Neuronal stem cell (in vitro differentiated cells): ENCODE measurements around the gene LAPTM4A.
A peak's percentile ranks its signal among the peaks of the same experiment; 100 is the strongest.

Source experiments
- DNase-seq: peaks from one replicate; pipeline ENCODE4 v3.0.0-alpha.2; 2013; ENCODE audit warnings: low spot score
- H2AFZ ChIP-seq: one replicate; pipeline ENCODE4 v1.6.1; 2013; ENCODE audit warnings: mild to moderate bottlenecking, low read length, inconsistent platforms
- H2AK5ac ChIP-seq: 2 replicates; pipeline ENCODE4 v1.6.1; 2013; ENCODE audit warnings: low read depth, mild to moderate bottlenecking, inconsistent platforms, low read length, moderate library complexity, mixed read lengths
- H2BK120ac ChIP-seq: 2 replicates; pipeline ENCODE4 v1.6.1; 2013; ENCODE audit warnings: low read depth, mild to moderate bottlenecking, inconsistent platforms, low read length, moderate library complexity, mixed read lengths
- H2BK12ac ChIP-seq: one replicate; pipeline ENCODE4 v1.6.1; 2013; ENCODE audit warnings: low read length, inconsistent platforms
- H2BK15ac ChIP-seq: 2 replicates; pipeline ENCODE4 v1.6.1; 2013; ENCODE audit warnings: mild to moderate bottlenecking, low read length, inconsistent platforms, mixed read lengths
- H2BK5ac ChIP-seq: one replicate; pipeline ENCODE4 v1.6.1; 2013; ENCODE audit warnings: inconsistent platforms, mild to moderate bottlenecking, low read length, moderate library complexity
- H3K14ac ChIP-seq: one replicate; pipeline ENCODE4 v1.6.1; 2013; ENCODE audit warnings: low read length, inconsistent platforms
- H3K18ac ChIP-seq: 2 replicates; pipeline ENCODE4 v1.6.1; 2013; ENCODE audit warnings: low read length, inconsistent platforms
- H3K23ac ChIP-seq: 2 replicates; pipeline ENCODE4 v1.6.1; 2013; ENCODE audit warnings: low read depth, mild to moderate bottlenecking, mixed read lengths, low read length, inconsistent platforms; ENCODE audit not compliant: poor library complexity
- H3K27ac ChIP-seq: replicated peaks from 3 replicates; pipeline ENCODE4 v1.5.1; 2013; ENCODE audit warnings: low read length, inconsistent platforms
- H3K27me3 ChIP-seq, 3 experiments: 2 replicates each; pipeline ENCODE4 v1.6.1; 2013; ENCODE audit warnings: low read length in 3 of 3, mild to moderate bottlenecking in 2 of 3, inconsistent platforms in 1 of 3, low read depth in 1 of 3, mixed read lengths in 1 of 3, moderate library complexity in 1 of 3; ENCODE audit not compliant: control insufficient read depth in 3 of 3, insufficient read depth in 3 of 3
- H3K36me3 ChIP-seq, 2 donors: replicated peaks in 1 of 2; 2 replicates each; pipeline ENCODE4 v1.6.1; 2013; ENCODE audit warnings: low read length in 2 of 2; ENCODE audit not compliant: control insufficient read depth in 2 of 2, insufficient read depth in 2 of 2
- H3K4ac ChIP-seq: 2 replicates; pipeline ENCODE4 v1.6.1; 2013; ENCODE audit warnings: inconsistent platforms, mild to moderate bottlenecking, low read length, moderate library complexity
- H3K4me1 ChIP-seq, 2 donors: 1 replicate in 1 of 2; 2 replicates in 1 of 2; pipeline ENCODE4 v1.6.1; 2013; ENCODE audit warnings: low read length in 2 of 2, low read depth in 1 of 2; ENCODE audit not compliant: control insufficient read depth in 2 of 2, insufficient read depth in 1 of 2
- H3K4me2 ChIP-seq: one replicate; pipeline ENCODE4 v1.6.1; 2013; ENCODE audit warnings: mild to moderate bottlenecking, low read length, inconsistent platforms; ENCODE audit not compliant: insufficient read depth, poor library complexity, severe bottlenecking
- H3K4me3 ChIP-seq, 2 donors: 2 replicates each; pipeline ENCODE4 v1.5.1; 2013; ENCODE audit warnings: low read length in 2 of 2, mild to moderate bottlenecking in 2 of 2, inconsistent platforms in 1 of 2, moderate library complexity in 1 of 2
- H3K79me1 ChIP-seq: one replicate; pipeline ENCODE4 v1.6.1; 2013; ENCODE audit warnings: low read depth, mild to moderate bottlenecking, inconsistent platforms, low read length, moderate library complexity
- H3K9ac ChIP-seq: one replicate; pipeline ENCODE4 v1.6.1; 2013; ENCODE audit warnings: mild to moderate bottlenecking, low read depth, low read length, inconsistent platforms; ENCODE audit not compliant: poor library complexity
- H3K9me3 ChIP-seq, 2 donors: replicated peaks in 1 of 2; 2 replicates each; pipeline versions ENCODE3 to v1.6.1; 2013; ENCODE audit warnings: low read length in 2 of 2, mild to moderate bottlenecking in 2 of 2, inconsistent platforms in 1 of 2, low read depth in 1 of 2, mixed read lengths in 1 of 2, moderate library complexity in 1 of 2; ENCODE audit not compliant: control insufficient read depth in 2 of 2, insufficient read depth in 1 of 2
- H4K8ac ChIP-seq: one replicate; pipeline ENCODE4 v1.6.1; 2013; ENCODE audit warnings: low read depth, mild to moderate bottlenecking, inconsistent platforms, low read length, moderate library complexity
- H4K91ac ChIP-seq: one replicate; pipeline ENCODE4 v1.6.1; 2013; ENCODE audit warnings: low read length, low read depth, mild to moderate bottlenecking, inconsistent platforms; ENCODE audit not compliant: poor library complexity
- WGBS, 2 donors: extraction: QIAGEN DNeasy Blood & Tissue Kit; methylation state at CpG; one replicate each; pipeline ENCODE4 v1.1.7; 2013; ENCODE audit warnings: missing lambda C conversion rate in 2 of 2, mixed read lengths in 1 of 2; ENCODE audit not compliant: insufficient read length in 2 of 2, insufficient replicate concordance in 1 of 2; ENCODE audit errors: extremely low coverage in 2 of 2; 5-methylcytosine and 5-hydroxymethylcytosine counted together

LAPTM4A gene

DNA sequence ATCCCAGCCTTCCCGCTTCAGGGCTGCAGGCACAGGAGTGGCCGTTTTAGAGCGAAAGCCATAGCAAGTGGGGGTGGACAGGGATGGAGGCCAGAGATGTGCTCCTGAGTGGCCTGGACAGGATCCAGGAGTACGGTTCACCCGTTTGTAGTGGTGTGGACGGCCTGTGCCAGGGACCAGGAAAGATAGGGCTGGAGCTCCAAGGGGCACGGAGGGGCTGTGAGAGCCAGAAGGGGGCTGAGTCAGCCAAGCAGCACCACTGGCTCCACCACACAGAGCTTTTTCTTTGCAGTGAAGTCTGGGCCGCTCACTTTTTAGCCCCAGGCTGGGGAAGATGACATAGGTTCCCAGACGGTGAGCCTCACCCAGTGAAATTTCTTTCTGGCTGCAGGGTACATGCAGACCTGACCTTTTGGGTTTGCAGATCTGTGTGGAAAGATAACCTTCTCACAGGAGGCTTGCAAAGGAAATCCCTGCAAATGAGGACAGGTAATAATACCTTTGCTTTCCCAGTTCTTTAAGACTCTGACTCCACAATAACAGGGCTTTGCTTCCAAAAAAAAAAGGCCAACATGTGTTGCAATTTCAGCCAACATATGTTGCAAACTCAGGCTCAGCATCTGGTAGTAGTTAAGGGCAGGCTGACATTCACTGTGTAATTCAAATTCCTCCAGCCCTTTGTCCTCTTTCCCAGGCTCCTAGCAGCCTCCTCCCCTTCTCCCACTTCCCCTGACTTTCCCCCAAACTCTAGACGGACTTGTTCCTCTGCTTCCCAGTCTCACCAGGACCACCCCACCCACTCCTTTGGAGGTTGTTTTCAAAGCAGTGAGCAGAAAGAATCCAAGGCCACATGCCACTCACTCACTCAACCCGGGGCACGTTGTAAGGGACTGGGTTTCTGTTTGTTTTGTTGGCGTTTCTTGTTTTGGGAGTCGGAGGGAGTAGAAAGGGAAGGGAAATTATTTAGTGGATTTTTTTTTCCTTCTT lies 20.3 kb upstream of the LAPTM4A start:
- H2AK5ac ChIP-seq, result peak overlapping the region; percentile 61
- 100% methylated on average over 2 of the region's 14 CpGs; no CpG with 5 or more reads in 1 of the 2 donors for WGBS, 2 donors
- peaks cover 15 to 17% of the 10 kb centered on the region in 2 donors for H3K4me1 ChIP-seq
- H3K4me3 ChIP-seq, result no peak overlapping the region
- peak overlapping the region; percentile 88 for H3K18ac ChIP-seq
- H3K36me3 ChIP-seq, result no peaks in the 10 kb centered on the region
- no peak overlapping the region for H2BK120ac ChIP-seq
- no peak overlapping the region for H3K4ac ChIP-seq
- H3K23ac ChIP-seq, result no peak overlapping the region
- DNase-seq, result no peak
- H2BK15ac ChIP-seq, result peak overlapping the region; percentile 54
- H2BK12ac ChIP-seq, result peak overlapping the region; percentile 82
- no peak overlapping the region for H4K8ac ChIP-seq
- no peak overlapping the region for H4K91ac ChIP-seq
- H2AFZ ChIP-seq, result peak overlapping the region; percentile 74
- H2BK5ac ChIP-seq, result no peak overlapping the region
- H3K9me3 ChIP-seq, result peaks cover 0 to 4% of the 10 kb centered on the region in 2 donors
- H3K27ac ChIP-seq, result no peak overlapping the region
- H3K4me2 ChIP-seq, result no peak overlapping the region
- no peaks in the 10 kb centered on the region for H3K79me1 ChIP-seq
- H3K27me3 ChIP-seq, result no peaks in the 10 kb centered on the region
- no peak overlapping the region for H3K14ac ChIP-seq
- H3K9ac ChIP-seq, result peak overlapping the region; percentile 72

GRCh38 chr2:20069756-20070155 lies 18.3 kb upstream of the LAPTM4A start:
- no peak overlapping the region for H3K9ac ChIP-seq
- no peak overlapping the region for H3K4ac ChIP-seq
- H4K91ac ChIP-seq, result no peak overlapping the region
- H3K14ac ChIP-seq, result no peak overlapping the region
- no peak overlapping the region for H3K27ac ChIP-seq
- H2BK15ac ChIP-seq, result no peak overlapping the region
- no peak overlapping the region for H3K18ac ChIP-seq
- H3K4me3 ChIP-seq, result no peak overlapping the region
- no peak overlapping the region for H2AFZ ChIP-seq
- no peak overlapping the region for H3K23ac ChIP-seq
- H3K9me3 ChIP-seq, result peaks cover 0 to 8% of the 10 kb centered on the region in 2 donors
- peaks cover 15 to 17% of the 10 kb centered on the region in 2 donors for H3K4me1 ChIP-seq
- no peak overlapping the region for H2AK5ac ChIP-seq
- no peaks in the 10 kb centered on the region for H3K79me1 ChIP-seq
- no peak for DNase-seq
- H4K8ac ChIP-seq, result no peak overlapping the region
- H2BK120ac ChIP-seq, result no peak overlapping the region
- H3K27me3 ChIP-seq, result no peaks in the 10 kb centered on the region
- H2BK5ac ChIP-seq, result no peak overlapping the region
- no peak overlapping the region for H2BK12ac ChIP-seq
- H3K36me3 ChIP-seq, result no peaks in the 10 kb centered on the region
- H3K4me2 ChIP-seq, result no peak overlapping the region

DNA sequence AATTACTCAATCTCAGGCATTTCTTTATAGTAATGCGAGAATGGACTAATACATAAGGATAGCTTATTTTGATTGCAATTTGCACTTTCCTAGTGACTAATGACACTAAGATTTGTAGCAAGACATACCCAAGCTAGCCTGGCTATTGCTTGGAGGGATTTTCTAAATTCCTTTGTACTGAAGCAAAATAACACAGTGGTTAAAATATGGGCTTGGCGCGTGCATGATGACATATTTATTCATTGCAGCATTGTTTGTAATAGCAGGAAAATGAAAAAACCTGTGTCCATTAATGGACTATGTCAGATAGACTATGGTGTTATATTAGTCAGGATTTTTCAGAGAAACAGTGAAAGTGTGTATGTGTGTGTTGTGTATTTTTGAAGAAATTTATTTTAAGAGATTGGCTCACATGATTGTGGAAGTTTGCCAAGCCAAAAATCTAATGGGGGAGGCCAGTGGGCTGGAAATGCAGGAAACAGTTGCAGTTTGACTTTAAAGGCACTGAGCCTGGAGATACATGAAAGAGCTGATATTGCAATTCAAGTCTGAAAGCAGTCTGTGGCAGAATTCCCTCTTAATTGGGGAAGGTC lies 16.7 kb upstream of the LAPTM4A start:
- Histone ChIP-seq H3K27ac (no peak overlapping the region), H2BK120ac (no peak overlapping the region), H3K4ac (no peak overlapping the region), H2BK5ac (no peak overlapping the region), H3K4me1 (peaks cover 9 to 12% of the 10 kb centered on the region in 2 donors), H2BK12ac (no peak overlapping the region), H3K4me3 (no peak overlapping the region), H3K9me3 (peaks cover 0 to 8% of the 10 kb centered on the region in 2 donors), H3K4me2 (no peak overlapping the region), H3K9ac (no peak overlapping the region), H2BK15ac (no peak overlapping the region), H3K27me3 (no peaks in the 10 kb centered on the region), H3K14ac (no peak overlapping the region), H3K23ac (no peak overlapping the region), H2AK5ac (no peak overlapping the region), H4K8ac (no peak overlapping the region), H2AFZ (no peak overlapping the region), H3K36me3 (no peaks in the 10 kb centered on the region), H3K79me1 (no peaks in the 10 kb centered on the region), H4K91ac (no peak overlapping the region), H3K18ac (no peak overlapping the region)
- WGBS, 2 donors, result no CpG with 5 or more reads among the region's 3 CpGs
- no peak for DNase-seq

DNA sequence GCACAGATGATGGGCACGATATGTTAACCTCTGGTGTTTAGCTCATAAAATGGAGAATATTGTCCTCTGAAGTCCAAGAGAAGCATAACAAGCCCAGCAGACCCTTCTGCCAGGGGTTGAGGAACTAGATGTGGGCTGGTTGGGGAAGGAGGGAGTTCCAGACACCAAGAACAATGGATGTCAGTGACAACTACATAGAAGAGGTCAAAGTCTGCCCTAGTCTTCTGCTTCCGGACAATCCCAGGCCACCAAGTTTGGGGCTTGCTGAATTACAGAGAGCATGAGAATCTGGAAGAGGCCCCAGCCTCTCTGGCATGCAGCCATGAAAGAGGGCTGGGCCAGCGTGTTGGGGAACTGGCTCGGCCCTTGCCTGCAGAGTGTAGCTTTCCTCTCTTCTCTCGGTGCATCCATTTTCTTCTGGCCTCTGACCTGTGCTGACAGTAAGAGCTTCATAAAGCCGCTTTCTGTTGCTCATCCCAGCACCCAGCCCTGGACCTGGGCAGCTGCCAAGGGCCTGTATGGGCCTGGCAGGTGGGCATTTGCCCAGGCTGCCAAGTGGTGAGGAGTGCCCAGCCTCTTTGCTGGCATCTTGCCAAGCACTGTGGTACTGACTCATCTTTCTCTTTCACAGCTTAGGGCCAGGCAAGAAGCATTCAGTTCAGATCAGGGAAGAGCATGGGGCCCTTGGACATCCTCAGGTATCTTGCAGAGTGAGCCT lies 14.6 kb upstream of the LAPTM4A start:
- Histone ChIP-seq H2BK12ac (no peak overlapping the region), H3K4me3 (peak overlapping the region in 1 of 2 donors; percentile 12)
- no CpG with 5 or more reads among the region's 6 CpGs for whole genome bisulfite sequencing, 2 donors

More for the DNA sequence above, 14.6 kb upstream of the LAPTM4A start:
- Histone ChIP-seq H3K9ac (no peak overlapping the region), H3K18ac (peak overlapping the region; percentile 28), H3K36me3 (no peaks in the 10 kb centered on the region), H3K79me1 (no peaks in the 10 kb centered on the region), H2BK15ac (no peak overlapping the region), H2BK120ac (no peak overlapping the region), H3K4me1 (peaks cover 0 to 1% of the 10 kb centered on the region in 2 donors), H3K9me3 (peaks cover 0 to 8% of the 10 kb centered on the region in 2 donors), H3K14ac (no peak overlapping the region), H3K4me2 (no peak overlapping the region), H3K27ac (no peak overlapping the region), H3K27me3 (peaks cover 0 to 6% (median 0%) of the 10 kb centered on the region in 3 experiments), H3K4ac (no peak overlapping the region), H3K23ac (no peak overlapping the region), H2AFZ (no peak overlapping the region), H4K91ac (no peak overlapping the region), H4K8ac (no peak overlapping the region), H2AK5ac (no peak overlapping the region), H2BK5ac (no peak overlapping the region)
- no peak for DNase-seq
